IPS DF 4.7 (cell line): ENCODE results near the gene TELO2.

ENCODE experiments used
- DNase-seq: peaks from one replicate; pipeline ENCODE4 v3.0.0-alpha.2; 2013; ENCODE audit warnings: low spot score; ENCODE audit errors: extremely low read depth

Gene TELO2

DNA sequence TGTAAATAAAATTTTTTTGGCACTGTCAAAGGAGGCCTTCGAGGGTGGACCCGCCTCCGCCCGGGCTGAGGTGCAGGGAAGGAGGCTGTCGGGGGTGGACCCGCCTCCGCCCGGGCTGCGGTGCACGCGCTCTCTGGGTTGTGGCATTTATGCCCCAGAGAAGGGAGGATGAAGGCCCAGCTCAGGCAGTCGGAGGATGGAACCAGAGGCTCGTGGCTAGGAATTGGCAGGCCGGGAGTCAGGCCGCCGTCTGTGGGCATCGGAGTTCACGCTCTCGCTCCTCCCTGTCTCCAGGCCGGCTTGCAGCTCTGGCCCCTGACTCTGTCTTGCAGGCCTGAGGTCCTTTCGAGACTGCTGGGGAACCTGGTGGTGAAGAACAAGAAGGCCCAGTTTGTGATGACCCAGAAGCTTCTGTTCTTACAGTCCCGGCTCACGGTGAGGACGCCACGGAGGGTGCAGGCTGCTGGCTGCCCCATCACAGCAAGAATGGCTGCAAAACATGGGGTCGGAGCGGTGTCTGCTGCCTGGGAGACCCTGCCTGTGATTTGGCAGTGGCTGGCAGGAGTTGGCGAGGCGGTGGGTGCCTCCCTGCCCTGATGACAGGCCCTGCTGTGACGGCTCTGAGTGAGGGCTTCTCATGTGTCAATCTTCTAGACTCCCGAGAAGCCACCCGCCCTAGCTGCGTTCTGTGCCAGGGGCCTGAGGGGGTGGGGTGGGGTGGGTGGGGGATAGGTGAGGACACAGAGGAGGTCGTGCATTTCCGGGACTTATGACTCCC, 5.9 kb downstream of the TELO2 start:
- no peak for DNase-seq

DNA sequence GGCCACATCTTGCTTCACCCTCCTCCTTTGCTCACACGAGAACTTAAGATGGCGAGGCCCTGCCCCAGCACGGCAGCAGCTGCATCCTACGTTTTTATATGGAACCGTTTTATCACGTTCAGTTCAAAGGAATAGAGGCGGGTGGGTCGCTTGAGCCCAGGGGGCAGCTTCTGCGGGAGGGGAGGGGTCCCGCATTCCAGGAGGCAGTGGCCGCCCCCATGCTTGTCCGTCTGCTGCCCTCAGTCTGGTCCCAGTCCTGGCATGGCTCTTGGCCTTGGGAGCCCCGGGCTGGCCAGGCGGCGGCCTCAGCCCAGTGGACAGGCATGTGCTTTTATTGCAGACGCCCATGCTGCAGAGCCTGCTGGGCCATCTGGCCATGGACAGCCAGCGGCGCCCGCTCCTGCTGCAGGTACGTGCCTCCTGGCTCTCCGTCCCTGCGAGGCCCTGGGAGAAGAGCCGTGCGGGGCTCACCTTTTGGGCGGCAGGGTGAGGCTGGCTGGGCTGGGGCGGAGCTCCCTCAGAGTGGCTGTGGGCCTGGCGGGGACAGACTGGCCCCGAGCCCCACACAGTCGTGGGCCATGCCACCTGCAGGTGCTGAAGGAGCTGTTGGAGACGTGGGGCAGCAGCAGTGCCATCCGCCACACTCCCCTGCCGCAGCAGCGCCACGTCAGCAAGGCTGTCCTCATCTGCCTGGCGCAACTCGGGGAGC, 6.8 kb downstream of the TELO2 start:
- no peak for DNase-seq

DNA sequence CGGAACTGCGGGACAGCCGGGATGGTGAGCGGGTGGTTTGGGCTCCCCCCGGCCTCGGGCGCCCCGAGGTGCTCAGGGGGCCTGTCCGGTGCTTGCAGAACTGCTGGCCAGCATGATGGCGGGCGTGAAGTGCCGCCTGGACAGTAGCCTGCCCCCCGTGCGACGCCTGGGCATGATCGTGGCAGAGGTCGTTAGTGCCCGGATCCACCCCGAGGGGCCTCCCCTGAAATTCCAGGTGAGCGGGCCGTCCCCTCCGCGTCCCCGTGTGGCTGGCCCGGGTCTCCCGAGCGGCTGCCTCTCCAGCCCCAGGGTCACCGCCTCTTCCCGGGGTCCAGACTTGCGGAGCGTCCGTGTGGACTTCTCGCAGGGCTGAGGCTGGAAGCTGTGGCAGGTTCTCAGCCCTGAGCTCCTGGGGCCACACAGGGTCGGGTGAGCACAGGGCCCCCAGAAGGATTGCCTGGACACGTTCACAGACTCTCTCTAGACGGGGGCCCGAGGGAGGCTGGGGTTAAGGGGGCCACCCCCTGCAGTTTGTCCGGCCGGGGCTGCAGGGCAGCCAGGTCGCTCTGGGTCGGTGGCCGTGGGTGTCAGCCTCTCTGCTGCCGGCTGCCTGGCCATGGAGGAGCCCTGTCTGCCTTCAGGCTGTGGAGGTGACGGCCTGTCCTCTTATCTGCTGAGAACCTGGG, 7.4 kb downstream of the TELO2 start:
- no peak for DNase-seq

DNA sequence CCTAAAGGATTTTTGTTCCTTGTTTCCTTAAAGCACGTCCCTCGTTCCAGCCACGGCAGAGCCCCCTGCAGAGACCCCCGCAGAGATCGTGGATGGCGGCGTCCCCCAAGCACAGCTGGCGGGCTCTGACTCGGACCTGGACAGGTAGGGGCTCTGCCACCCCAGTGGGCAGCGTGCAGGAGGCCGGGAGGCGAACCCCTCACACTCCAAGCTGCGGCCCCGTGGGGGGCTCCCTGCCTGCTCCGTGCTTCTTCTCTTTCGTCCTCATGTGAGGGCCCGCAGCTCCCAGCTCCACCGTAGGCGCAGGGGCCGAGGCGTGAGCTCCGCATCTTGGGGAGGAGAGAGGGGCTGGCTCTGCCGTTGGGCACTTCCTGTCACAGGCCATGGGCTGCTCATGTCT, 8.5 kb downstream of the TELO2 start:
- no peak for DNase-seq

DNA sequence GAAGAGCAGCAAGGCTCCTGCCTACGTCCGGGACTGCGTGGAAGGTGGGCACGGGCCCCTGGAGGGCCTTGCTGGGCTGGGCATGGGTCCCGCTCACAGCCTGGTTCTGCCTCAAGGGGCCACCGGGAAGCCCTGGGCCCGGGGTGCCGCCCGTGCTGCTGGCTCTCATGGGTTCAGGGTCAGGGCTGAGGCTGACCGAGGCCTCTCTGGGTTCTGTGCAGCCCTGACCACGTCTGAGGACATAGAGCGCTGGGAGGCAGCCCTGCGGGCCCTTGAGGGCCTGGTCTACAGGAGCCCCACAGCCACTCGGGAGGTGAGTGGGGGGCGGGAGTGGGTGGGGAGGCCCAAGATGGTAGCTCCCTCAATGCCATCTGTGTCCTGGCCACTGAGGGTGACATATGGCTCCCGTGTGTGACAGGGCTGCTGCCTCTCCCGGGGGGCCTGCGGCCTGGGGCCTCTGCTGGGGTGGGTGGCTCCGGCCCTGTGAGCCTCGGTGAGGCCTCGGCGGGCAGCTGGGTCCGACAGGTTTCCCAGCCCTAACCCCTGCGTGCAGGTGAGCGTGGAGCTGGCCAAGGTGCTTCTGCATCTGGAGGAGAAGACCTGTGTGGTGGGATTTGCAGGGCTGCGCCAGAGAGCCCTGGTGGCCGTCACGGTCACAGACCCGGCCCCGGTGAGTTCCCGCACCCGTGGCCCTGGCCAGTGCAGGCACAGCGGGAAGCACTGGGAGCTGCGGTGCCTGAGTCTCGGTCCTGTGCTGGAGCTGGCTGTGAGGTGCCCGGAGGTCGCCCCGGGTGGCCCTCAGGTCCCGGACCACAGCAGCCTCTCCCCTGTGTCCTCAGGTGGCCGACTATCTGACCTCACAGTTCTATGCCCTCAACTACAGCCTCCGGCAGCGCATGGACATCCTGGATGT, 9.2 kb downstream of the TELO2 start:
- no peak for DNase-seq

DNA sequence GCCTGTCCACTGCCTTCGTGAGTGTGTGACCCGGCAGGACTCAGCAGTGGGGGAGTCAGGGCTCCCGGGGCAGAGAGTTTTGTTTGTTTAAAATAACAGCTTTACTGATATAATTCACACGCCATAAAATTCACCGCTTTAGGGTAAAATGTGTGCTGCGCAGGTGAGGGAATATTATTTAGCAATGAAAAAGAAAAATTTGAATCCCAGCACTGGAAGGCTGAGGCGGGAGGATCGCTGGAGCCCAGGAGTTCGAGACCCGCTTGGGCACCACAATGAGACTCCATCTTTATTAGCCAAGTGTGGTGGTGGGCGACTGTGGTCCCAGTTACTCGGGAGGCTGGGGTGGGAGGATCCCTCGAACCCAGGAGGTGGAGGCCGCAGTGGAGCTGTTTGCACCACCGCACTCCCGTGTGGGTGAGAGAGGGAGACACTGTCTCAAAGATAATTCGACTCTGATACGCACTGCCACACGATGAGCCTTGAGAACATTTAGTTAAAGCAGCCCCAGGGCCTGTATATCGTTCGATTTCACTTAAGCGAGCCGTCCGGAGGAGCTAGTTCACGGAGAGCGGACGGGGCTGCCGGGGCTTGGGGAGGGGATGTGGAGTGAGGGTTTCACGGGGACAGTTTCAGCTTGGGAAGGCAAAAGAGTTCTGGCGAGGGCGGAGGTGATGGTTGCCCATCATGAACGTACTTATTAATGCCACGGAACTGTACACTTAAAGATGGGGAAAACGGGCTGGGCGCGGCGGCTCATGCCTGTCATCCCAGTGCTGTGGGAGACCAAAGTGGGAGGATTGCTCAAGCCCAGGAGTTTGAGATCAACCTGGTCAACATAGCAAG, 10.2 kb downstream of the TELO2 start:
- no peak for DNase-seq

DNA sequence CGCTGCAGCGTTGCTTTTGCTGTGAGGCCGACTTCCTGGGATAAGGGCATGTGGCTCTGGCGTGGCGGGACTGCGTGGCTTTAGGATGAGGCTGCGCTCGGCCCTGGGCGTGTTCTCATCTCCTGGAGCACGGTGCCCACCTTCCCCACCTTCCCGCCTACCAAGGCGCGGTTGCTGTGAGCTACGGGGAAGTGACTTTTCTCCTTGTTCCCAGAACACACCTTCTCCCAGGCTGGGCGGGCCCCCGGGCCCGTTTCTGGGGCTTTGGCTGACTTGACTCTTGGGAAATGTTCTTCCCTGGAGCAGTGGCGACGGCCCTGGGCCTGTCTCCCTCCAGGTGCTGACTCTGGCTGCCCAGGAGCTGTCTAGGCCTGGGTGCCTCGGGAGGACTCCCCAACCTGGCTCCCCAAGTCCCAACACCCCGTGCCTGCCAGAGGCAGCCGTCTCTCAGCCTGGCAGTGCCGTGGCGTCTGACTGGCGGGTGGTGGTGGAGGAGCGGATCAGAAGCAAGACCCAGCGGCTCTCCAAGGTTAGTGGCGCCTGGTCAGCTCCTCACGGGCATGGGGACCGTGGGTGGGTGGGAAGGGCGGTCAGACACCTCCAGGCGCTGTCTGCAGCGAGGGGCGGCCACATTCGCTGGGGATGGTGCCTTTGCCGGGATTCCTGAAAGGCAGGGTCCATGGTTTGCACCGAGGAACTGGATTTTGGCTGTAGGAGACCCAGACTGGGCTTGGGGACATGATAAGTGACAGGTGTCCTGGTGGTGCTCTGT, 12.1 kb downstream of the TELO2 start:
- no peak for DNase-seq

DNA sequence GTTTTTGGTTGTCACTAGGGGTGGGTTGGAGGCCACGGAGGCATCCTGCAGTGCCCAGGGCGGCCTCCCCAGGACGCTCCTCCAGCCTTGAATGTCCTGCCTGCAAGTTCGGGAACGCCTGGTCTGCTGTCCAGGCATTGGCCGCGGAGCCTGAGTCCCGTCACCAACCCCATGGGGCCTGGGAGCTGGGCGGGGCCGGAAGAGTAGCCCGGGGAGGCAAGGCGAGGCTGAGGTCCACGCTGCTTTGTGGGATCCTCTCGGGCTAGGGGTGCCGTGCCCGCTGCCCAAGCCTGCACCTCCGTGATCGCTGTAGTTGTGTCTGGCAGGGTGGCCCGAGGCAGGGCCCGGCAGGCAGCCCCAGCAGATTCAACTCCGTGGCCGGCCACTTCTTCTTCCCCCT, 12.8 kb downstream of the TELO2 start:
- no peak for DNase-seq

DNA sequence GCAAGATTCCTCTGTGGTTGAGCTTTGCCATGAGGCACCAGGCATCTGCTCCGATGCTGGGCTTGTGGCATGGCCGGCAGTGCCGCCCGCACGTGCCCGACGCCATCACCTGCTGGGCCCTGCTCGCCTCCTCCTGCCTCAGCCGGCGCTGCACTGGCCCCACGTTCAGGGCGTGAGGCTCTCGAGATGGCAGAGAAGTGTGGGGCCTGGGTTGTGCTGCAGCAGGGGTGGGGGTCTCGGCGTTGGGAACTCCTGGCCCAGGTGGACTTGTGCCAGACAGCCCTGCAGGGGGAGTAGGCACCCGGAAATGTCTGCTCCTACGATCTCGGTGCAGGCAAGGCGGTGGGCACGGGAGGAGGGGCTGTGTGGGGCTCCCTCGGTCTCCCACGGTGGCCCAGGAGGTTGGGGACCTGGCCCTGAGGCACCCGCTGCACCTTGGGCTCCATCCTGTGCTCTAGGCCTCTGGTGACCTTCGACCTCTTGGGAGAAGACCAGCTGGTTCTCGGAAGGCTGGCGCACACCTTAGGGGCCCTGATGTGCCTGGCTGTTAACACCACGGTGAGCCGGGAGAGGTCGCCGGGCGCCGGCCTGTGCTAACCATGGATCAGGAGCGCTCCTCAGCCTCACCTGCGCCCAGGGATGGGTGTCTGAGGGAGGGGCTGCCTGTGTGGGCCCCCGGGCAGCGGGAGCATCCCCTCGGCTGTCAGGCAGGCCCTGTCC, 13.5 kb downstream of the TELO2 start:
- no peak for DNase-seq

DNA sequence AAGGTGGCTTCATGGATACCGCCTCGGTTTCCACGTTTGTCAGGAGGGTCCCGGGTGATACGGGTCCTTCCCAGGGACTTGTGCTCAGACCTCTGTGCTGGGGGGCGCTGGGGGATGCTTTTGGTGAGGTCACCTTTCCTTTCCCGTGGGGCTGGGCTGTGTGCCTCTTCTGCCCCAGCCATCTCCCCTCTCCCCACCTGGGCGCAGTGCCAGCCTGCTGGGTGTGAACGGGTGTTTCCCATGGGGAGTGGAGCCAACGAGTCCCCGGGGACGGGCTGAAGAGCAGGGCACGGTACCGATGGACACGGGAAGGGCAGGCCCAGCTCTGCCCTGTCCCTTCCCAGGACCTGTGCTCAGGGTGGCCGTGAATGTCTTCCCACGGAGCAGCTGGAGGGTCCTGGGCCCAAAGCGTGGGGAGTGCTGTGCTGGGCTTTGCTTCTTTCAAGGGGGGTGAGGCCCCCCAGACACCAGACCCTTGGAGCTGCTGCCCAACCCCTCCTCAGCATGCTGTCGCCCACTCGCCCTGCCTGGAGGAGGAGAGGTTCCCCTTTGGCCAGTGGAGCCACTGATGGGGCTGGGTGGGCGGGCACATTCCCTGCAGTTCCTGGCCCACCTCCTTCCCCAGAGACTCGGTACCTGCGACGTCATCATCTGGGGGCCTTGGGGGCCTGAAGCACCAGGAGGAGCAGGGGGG, 15.5 kb downstream of the TELO2 start:
- DNase-seq: no peak

DNA sequence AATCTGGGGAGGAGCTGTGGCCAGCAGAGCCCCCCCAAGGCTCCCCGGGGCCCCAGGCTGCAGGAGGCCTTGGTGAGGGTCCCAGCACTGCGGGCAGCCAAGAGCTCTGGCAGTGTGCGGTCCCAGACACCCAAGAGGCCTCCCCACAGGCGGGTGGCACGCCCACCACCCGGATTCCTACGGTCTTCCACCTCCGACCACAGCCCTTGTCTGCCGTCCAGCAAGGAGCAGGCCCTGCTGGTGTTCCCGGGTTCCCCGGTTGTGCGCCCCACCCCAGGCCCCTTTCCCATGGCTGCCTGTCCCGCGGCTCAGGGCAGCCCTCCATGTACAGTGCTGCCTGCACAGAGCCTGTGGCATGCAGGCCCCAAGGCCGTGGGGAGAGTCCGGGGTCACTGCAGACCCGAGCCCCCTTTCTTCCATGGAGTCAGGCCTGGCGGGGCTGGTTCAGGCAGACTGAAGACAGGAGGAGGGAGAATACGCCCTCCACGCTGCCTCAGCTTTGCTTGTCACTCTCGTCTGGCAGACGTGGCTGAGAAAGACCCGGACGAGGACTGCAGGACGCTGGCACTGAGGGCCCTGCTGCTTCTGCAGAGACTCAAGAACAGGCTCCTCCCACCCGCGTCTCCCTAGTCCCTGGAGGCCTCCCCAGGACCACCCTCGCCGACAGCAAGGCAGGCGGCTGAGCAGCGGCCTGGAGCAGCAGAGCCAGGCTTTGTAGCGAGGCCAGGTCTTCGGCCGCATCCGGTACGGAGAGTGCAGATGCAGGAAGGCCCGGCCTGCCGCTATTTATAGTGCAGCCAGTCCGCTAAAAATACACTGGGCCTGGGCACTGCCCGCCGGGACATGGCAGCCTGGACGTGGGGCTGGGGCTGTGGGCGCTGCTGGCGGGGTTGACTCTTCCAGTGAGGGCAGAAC, 16.4 kb downstream of the TELO2 start:
- DNase-seq: no peak

DNA sequence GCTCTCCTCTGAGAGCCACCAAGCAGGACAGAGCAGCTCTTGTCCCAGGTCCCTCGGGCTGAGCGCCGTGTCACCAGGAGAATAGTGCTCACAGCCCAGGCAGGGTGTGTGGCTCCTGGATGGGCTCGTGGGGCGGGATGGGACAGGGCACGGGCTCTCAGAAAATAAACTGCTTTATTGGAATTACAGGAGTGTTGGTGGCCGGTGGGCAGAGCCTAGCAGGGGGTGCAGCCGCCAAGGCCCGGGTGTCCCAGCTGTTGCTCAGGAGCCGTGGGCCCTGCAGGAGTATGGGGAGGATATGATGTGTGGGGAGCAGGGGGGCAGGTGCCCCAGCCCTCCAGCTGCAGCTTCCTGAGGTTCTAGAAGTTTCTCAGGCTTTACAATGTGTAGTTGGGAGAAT, 17.1 kb downstream of the TELO2 start:
- no peak for DNase-seq

DNA sequence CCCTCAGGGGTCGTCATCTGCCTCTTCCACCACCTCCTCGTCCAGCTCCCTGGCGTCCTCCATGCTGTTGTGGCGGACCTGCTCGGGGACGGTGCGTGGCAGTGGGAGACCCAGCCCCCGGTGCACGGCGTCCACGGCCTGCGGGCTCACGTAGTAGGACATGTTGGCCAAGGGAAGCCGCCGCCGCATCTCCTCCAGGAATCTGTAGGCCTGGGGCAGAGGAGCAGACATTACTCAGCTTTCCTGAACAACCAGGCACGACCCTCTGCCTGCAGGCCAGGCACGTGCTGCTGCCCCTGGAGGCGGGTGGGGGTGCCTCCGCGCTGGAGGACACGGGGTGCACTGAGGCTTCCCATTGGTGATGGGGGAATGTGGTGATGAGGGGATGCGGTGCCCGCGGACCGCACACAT, 17.8 kb downstream of the TELO2 start:
- DNase-seq: no peak

DNA sequence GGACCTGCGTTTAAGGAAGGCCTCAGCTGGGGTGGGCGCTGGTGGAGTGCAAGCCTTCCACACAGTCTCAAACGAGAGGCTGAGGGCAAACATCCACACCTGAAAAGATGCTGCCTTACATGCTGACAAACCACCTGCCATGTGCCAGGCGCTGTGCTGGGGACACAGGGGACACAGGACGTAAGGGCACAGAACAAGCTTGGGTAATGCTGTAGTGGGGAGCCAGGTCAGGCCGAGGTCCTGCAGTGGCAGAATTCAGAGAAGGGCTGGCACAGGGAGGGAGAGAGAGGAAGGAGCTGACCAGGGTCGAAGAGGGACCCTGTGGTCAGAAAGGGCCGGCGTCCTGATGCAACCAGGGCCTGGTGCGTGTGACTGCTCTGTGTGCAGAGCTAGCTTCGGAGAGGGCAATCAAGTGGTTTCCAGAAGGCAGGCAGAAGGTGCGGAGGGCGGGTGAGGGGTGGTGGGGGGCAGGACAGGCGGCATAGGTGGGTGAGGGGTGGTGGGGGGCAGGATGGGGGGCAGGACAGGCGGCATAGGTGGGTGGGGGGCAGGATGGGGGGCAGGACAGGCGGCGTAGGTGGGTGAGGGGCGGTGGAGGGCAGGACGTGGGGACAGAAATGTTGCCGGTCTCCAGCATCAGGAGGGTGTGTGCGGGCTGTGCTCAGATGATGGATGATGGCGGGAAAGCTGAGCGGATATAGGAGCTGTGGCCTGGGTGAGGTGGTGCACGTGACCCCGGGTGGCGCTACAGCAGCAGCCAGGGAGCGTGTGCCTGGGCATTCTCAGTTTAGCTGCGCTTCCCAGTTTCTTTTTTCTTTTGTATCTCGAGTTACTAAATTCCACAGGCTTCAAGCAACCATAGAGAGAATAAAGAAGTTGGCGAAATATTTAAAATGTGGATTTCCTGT, 18.8 kb downstream of the TELO2 start:
- no peak for DNase-seq

DNA sequence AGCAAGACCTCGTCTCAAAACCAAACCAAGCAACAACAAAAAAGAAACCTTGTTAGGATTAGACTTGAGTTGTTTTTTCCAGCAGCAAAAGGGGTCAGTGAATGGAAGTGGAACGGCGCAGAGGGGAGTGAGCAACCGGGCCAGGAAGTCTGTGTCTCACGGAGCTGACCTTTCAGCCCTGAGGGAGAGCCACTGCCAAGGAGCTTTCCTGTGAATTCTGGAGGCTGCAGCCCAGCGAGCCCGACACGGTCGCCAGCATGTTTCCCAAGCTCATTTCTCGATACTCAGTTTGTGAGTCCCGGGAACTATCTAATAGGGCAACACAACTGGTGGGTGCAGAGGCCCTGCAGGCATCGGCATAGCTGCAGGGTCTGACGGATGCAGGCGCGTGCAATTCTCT, 19.6 kb downstream of the TELO2 start:
- no peak for DNase-seq

DNA sequence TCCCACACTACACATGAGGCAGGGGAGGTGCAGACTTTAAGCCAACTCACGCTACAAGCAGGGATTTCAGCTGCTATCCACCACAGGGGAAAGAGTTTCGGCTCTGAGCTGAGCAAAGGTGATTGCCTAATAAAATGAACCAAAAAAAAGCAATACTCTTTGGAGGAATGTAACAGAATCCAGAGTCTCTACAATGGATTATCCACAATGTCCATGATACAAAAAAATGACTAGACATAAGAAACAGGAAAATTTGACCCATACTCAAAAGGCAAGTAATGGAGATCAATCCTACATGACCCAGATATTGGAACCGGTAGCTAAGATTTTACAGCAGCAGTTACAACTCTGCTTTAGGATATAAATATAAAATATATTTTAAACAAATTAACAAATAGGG, 21.3 kb downstream of the TELO2 start:
- no peak for DNase-seq
